HG03432 (cell line): Measurements from ENCODE around the gene GGA1.

ENCODE experiments used
- ATAC-seq: cut with Tn5 transposase; IDR thresholded peaks from one replicate; pipeline ENCODE4 v1.9.1; 2021; ENCODE audit warnings: mild to moderate bottlenecking, moderate library complexity; ENCODE audit not compliant: unreplicated experiment

GGA1 gene

DNA sequence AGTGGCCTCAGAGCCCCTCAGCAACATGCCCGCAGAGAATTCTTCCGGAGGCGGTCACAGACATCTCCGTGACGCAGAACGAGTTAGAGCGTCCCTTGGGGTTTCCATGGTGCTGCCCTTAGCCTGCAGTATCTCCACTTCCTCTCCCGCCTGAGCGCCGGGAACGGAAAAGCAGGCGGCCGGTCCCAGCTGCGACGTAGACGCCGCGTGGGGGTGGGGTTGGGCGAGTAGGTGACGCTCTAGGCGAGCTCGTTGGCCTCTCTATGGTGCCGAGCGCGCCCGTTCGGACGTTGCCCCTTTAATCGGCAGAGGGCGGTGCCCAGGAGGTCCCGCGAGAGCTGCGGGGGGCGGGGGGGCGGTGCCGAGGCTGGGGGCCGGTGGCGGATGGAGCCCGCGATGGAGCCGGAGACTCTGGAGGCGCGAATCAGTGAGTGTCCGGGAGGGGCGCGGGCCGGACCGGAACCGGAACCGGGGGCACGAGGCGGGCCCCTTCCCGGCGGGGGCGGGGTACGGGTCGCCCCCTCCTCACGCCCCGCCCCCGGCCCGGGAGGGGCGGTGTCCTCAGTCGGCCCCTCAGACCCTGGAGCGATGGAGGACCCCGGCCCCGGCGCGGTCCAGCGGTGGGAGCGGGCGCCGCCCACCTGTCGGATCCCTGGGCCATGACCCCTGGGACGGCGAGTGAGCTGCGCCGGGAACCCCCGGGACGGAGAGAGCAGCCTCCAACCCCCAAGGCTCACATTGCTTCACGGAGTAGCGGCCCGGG lies at the start of gene GGA1:
TSS of gene GGA1 (plus strand) at position 358 of the 763 bp plus-strand sequence. CDS start at position 385, 27 bp downstream.
- ATAC-seq = peak; percentile 81

DNA sequence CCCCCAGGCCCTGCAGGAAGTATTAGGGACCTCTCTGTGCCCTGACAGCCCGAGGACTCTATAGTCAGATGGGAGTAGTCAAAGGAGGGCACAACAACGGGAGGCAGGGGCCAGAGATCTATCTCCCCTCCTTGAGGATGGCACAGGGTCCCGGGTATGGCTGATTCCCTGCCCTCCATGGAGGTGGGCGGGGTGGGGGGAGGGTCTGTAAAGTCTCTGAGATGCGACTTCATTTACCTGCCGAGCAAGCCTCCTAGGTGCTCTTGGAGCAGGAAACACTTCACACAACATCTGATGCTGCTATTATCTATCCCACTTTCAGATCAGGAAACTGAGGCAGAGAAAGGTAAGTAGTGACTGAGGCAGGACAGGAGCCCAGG lies 49.1 kb upstream of the GGA1 start:
- ATAC-seq = no peak

DNA sequence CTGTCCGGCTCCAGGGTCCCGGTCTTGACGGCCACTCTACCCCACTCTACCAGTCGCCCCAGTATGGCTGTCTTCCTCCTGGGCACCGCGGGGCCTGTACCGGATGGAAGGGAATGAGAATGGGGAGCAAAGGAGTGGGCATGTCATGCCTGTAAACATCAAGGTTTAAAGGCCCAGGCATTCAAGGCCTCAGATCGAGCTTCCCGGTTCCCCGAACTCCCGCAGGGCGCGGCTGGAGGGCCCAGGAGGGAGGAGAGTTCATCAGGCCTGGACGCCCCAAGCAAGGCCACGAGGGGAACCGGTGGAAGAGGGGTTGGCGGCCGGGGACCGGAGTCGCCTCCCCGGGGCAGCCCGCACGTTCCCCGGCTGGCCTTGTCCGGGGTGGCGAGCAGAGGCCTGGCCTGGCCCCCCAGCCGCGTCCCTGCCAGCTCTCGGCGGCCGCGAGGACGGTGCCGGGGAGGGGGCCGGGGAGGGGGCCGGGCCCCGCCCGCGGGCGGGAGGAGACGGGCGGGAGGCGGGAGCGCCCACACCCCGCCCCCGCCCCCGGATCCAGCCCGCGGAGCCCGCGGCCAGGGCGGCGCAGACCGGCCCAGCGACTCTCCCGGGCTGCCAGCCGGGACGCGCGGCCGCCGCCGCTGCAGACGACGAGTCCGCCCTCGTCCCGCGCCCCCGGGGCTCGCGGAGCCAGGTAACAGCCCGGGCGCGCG lies 48.6 kb upstream of the GGA1 start, which contains the start of gene CDC42EP1:
TSS of gene CDC42EP1 (plus strand) at position 580 of the 707 bp plus-strand sequence. CDS start 5,870 bp downstream, outside the sequence.
- ATAC-seq = no peak

GRCh38 chr22:37560608-37561211 lies 47.9 kb upstream of the GGA1 start:
- no peak for ATAC-seq

GRCh38 chr22:37561212-37562048 lies 47.2 kb upstream of the GGA1 start:
- ATAC-seq = no peak

DNA sequence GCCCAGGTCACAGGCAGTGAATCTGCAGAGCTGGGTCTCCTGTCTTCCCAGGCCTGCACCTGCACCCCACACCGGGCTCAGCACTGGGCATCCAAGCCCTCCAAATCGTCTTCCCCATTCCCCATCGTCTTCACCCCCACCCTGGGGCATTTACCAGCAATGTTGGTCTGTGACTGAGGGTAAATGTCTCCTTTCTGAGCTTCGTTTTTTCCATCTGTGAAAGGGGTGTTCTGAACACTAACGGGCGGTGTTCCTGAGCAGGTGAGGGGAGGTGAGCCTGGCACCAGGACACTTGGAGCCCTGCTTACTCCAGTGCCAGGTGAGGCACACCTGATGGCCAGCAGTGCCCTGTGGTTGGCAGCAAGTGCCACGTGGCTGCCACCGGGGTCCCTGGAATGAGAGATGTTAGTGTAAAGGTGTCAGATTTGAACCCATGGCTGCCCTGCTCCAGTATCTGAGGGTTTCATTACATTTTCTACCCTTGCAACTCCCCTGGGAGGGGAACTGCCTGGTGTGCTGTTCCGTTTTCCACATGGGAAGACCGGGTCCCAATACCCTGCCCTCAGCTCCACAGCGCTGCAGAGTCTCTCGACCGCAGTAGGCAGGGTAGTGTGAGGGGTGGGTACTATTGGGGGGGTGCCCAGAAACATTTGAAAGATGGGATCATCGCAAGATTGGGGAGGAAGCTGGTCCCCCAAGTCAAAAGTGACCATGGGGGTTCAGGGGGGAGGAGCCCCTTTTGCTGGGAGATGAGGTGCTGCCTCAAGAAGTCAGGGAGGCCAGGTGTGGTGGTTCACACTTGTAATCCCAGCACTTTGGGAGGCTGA lies 46.4 kb upstream of the GGA1 start:
- no peak for ATAC-seq

- no peak for ATAC-seq
These were observed 45.2 kb upstream of the GGA1 start for GRCh38 chr22:37563153-37564081.

DNA sequence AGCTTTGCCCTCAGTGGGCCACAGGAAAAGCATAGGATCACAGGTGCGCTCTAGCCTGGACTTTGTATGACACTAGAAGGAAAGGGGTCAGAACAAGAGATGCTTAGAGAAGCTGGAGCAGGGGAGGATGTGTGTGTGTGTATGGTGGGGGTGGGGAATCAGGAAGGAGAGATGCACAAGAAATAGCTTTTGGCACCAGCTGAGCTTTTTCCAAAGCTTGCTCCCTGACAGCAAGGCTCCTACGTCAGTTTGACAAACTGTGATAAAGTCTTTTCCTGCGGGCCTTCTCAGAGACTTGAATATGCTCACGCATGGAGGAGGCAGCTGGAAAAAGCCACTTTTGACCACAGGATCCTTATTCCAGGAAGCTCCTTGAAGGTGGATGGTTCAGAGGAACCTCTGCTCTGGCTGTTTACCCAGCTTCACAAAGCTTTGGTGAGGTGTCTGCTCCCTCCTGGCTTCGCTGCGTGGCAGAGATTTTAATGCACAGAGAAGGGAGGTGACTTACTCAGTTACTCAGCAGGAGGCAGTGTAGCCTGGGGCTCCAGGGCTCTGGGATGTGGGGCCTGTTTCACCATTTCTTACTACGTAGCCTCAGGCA lies 44.4 kb upstream of the GGA1 start:
- no peak for ATAC-seq

DNA sequence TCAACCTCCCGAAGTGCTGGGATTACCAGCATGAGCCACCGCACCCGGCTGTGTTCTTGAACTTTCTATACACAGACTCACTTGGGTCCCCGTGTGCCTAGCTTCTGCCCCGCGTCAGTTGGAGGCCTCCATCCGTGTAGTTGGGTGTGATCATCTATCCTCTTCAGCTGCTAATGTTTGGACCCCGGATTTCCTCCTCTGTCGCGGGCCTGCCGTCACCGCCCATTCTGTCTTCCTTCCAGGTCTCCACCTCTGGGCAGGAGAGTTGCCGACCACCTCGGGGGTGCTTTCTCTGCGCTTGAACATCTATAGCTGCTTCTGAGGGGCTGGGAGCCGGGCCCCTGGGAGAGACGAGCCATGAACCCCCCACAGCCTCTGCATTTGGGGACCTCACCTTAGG lies 42.8 kb upstream of the GGA1 start:
- no peak for ATAC-seq

- no peak for ATAC-seq
These were observed 42.3 kb upstream of the GGA1 start for GRCh38 chr22:37566329-37566837.

GRCh38 chr22:37566903-37567798 lies 41.5 kb upstream of the GGA1 start:
- ATAC-seq = no peak

GRCh38 chr22:37568012-37568411 lies 40.6 kb upstream of the GGA1 start:
- ATAC-seq = no peak

DNA sequence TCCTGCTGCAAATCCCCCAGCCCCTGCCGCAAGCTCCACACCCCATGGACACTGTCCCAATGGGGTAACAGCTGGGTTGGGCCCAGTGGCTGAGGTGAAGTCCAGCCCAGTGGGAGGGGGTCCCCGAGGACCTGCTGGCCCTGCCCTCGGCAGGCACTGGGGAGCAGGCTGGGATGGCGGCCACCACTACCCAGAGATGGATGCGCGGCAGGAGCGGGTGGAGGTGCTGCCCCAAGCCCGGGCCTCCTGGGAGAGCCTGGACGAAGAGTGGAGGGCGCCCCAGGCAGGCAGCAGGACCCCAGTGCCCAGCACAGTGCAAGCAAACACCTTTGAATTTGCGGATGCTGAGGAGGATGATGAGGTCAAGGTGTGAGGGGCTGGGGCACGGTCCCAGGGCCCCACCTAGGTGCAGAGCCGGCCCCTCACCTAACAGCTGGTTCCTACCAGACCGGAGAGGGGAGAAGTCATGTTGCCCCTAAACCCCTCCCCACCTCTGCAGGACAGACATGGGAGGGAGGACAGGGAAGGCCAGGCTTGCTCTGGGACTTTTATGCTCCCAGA lies 40.1 kb upstream of the GGA1 start:
- ATAC-seq = no peak

DNA sequence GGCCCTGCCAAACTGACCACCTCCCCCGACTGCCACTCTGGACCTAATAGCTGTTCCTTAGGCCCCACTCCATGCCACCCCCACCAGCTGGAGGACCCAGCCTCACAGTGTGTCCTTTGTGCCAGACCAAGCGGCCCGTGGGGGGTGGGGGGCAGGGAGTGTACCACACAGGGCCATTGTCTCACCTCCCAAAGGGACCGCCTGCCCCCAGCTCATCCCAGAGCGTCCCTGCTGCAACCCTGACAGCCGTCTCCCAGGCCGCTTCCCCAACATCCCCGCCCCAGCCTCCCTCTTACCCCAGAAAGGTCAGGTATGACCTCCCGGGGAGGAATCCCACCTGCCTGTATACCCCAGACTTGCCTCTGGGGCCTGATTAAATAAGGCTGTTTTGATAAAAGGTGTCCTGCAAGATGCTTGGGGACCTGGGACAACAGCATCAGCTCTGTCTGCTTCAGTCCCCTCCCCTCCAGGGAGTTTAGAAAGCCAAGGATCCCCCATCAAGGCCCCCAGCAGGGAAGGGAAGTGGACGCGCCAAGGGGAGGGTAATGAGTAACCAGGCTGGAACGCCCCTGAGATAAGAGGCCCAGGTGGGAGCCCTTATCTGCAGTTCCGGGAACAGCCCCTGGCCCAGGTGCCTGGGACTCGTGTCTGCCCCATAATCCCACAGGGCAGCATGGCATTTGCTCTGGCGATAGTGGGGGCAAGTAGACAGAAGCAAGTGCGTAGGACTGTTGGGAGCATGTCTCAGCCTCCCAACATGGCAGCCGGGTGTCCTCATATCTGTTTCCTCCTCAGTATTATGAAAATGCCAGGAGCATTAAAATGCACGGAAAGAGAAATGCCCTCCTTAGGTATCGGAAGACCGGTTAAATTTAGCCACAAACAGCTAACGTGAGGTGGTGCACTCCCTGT lies 39.4 kb upstream of the GGA1 start:
- no peak for ATAC-seq

GRCh38 chr22:37569921-37570660 lies 38.5 kb upstream of the GGA1 start:
- no peak for ATAC-seq

- ATAC-seq = no peak
These were observed 38.0 kb upstream of the GGA1 start for GRCh38 chr22:37570661-37570976.
